ENCODE results near the gene DEFB128. TPM values are rescaled to one million over a fixed set of nuclear protein-coding genes. Genes with fewer than 3 reads are reported as not detected.
"Not testable (repeated sequence)": the region's sequence is repeated elsewhere in the genome, so short reads cannot be mapped to it uniquely, and the experiment has no call there.

Gene DEFB128
- polyA plus RNA-seq (ENCODE audit: insufficient read depth in 1 of 5, insufficient read length in 5 of 5, low replicate concordance in 1 of 5): not detected
- long read RNA-seq, donor 1: 0 reads
- long read RNA-seq, donor 2: 0 reads
- long read RNA-seq, donor 3: 0 reads
- long read RNA-seq, donor 4: 0 reads
- long read RNA-seq, donor 5: 0 reads
- long read RNA-seq, donor 6: 0 reads
- long read RNA-seq, donor 7: 0 reads
- long read RNA-seq, donor 8: 0 reads

DNA sequence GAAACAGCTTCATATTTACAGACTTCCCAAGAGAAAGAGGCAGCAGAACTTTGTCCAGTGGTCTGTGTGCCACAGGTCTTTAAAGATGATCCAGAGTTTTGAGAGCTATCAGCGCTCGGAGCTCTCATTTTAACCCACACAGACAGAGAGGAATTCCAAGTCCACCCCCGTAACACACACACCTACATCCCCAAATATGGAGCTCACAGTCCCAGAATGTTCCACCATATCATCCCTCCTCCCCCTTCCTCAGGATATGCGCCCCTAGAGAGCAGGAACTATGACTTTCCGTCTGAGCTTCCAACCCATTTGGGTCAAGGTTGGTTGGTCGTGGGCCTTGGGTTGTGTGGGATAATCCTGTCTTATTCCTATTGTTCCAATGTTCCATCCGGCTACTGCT lies at the start of gene DEFB128:
Gene DEFB128, minus strand, starts transcription at position 101 of the 400 bp plus-strand sequence. Its CDS starts 88 bp downstream, at position 13.
- no peak for DNase-seq

DNA sequence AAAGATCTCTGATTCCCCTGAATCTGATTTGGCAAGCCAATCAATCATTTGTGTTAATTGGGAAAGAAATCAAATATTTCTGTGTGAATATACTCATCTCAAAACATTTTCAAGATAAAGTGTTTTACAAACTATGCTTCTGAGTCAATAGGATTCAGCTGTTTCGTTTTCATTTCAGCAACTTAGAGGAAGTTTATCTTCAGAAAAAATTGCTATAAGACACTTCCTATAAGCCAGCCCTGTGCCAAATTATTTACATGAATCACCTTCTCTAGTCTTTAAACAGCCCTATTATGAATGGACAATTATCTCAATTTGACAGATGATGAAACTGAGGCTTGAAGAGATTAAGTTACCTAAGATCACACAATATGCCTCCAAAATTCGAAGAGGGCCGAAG lies 48.4 kb upstream of the DEFB128 start:
- no peak for DNase-seq

GRCh38 chr20:237489-237888 lies 48.0 kb upstream of the DEFB128 start:
- DNase-seq: peak; percentile 25 to 38

DNA sequence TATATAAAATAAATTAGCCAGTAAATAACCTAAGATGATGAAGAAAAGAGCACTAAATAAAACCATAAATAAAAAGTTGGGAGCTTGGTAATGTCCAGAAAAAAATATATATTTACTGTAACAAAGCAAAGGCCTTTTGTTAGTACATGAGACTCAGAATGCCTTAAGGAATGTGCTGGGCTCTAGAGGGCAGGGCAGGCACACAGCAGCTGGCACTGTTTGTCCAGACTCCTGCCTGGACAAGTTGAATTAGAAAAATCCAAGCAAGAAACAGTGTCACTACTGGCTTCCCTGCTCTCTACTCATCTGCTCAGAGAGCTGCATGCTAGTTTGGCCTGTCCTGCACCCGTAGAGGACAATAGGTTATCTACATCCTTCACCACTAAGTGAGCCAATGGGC lies 46.4 kb upstream of the DEFB128 start:
- peak in 1 of 2 donors; percentile 1 for DNase-seq

- no peak for DNase-seq
Observed at GRCh38 chr20:227439-228105, 38.1 kb upstream of the DEFB128 start.

DNA sequence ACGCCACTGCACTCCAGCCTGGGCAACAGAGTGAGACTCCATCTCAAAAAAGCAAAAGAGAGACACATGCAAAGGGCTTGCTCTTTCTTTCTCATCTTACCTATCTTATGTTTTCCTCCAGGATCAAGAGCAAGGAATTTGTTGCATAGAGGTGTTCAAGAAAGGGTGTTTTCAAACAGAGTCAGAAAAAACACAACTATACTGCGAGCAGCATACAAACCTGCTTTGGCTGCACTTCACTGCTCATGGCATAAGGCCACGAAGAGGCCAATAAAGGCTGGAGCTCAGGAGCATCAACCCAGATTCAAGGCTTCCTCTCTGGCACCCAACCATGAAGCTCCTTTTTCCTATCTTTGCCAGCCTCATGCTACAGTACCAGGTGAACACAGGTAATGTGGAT lies 37.4 kb upstream of the DEFB128 start, which contains the start of gene DEFB129:
Gene DEFB129, plus strand, starts transcription at position 301 of the 400 bp plus-strand sequence. Its CDS starts 31 bp downstream, at position 332.
- DNase-seq: no peak

- DNase-seq: not testable (repeated sequence)
Observed at GRCh38 chr20:225879-226278, 36.4 kb upstream of the DEFB128 start.

DNA sequence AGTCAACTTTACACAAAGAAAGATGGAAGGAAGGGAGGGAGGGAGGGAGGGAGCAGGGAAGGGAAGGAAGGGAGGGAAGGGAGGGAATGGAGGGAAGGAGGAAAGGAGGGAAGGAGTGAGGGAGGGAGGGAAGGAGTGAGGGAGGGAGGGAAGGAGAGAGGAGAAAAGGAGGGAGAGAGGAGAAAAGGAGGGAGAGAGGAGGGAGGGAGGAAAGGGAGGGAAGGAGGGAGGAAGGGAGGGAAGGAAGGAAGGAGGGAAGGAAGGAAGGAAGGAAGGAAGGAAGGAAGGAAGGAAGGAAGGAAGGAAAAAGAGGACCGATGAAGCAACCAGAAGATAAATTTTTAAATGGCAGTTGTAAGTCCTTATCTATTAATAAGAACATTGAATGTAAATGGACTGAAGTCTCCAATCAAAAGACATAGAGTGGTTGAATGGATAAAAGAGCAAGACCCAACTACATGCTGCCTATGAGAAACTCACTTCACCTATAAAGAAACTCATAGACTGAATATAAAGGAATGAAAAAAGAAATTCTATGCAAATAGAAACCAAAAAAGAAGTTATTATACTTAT lies 31.8 kb upstream of the DEFB128 start:
- no peak for DNase-seq

DNA sequence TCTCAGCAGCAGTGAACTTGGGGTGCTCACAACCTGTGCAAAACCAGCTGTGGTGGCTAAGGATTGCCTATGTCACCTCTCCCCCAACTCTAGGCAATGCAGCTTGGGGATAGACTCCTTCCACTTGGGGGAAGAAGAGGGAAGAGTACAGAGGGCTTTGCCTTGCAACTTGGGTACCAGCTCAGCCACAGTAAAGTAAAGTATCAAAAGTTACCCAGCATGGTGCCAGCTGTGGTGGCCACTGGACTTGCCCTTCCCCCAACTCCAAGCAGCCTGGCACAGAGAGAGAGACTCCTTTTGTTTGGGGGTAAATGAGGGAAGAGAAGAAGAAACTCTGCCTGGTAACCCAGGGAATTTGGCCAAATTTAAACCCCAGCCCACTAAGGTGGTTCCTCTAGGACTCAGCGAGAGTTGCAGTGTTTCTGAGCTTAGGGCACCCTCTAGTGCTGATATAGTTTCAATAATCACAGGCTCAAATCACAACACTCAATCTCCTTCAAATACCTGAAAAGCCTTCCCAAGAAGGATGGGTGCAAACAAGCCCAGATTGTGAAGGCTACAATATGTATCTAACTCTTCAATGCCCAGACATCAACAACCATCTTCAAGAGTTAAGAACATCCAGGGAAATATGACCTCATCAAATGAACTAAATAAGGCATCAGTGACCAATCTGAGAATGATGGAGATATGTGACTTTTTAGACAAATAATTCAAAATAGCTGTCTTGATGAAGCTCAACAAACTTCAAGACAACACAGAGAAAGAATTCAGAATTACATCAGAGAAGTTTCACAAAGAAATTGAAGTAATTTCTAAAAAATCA lies 30.0 kb upstream of the DEFB128 start:
- peak in 1 of 2 donors; percentile 25 for DNase-seq

DNA sequence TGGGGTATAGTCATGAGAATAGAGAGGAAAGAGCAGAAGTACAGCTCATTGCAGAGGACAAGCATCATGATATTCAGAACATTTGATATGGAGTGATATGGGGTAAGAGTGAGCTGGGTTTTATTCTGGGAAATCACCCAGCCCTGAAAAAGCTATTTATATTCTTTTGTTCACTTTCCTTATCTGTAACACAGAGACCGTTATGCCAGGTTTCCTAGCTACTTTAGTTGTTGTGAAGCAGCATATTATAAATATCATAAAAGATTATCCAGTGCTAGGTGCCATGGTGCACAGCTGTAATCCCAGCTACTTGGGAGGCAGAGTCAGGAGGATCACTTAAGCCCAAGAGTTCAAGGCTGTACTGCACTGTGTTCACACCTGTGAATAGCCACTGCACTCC lies 27.8 kb upstream of the DEFB128 start:
- no peak for DNase-seq

GRCh38 chr20:215796-216195 lies 26.3 kb upstream of the DEFB128 start:
- DNase-seq: no peak

DNA sequence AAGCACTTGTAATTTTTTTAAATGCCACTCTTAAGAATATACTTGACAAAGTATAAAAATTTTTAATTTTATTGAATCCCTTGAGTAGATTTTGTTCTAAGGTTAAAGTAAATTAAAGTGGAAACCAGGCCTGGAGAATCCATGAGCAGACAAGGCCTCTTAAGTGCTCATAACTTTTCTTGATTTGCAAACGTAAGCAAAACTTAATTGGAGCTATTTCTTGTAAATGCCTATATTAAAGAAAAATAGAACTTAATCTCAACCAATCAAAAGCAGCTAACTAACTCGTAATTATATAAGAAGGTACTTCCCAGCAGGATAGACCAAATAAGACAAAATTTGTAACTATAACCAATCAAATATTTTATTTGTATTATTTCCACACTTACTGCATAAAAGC lies 24.9 kb upstream of the DEFB128 start:
- DNase-seq: no peak

DNA sequence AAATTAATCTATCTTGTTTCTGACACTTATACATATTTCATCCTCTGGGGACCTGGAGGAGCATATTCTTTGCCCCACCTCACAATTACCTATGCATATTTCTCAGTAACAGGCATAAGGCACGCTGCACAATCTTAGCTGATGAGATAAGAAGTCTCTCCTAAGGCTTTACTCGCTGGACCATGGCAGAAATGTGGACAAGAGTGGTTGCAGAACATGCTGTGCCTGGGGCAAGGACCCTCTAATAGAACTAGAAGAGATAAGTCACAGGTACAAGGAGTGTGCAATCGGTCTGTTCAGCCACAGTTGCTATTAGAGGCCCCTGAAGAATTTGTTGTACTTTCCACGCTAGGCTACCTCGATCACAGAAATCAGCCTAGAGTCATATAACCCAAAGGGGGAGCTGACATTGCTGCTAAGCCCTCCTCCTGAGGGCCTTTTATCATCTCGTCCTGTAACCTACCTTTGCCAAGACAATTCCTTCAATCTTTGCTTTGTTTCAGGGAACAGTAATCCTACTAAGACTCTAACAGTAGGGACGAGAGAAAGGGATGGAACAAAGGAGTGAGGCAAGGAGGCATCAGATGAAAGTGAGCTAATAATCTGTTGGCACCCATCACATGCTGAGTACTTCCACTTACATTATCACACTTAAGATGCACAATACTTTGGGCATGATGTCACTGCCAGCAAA lies 21.4 kb upstream of the DEFB128 start:
- DNase-seq: no peak

GRCh38 chr20:208942-209566 lies 19.5 kb upstream of the DEFB128 start:
- peak; percentile 14 to 27 for DNase-seq

DNA sequence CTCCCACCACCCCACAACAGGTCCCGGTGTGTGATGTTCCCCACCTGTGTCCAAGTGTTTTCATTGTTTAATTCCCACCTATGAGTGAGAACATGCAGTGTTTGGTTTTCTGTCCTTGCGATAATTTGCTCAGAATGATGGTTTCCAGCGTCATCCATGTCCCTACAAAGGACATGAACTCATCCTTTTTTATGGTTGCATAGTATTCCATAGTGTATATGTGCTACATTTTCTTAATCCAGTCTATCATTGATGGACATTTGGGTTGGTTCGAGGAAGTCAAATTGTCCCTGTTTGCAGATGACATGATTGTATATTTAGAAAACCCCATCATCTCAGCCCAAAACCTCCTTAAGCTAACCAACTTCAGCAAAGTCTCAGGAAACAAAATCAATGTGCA lies 14.1 kb upstream of the DEFB128 start:
- DNase-seq: not testable (repeated sequence)

- DNase-seq: no peak
Observed at GRCh38 chr20:199996-200395, 10.5 kb upstream of the DEFB128 start.

- DNase-seq: no peak
Observed at GRCh38 chr20:198225-198624, 8.7 kb upstream of the DEFB128 start.

DNA sequence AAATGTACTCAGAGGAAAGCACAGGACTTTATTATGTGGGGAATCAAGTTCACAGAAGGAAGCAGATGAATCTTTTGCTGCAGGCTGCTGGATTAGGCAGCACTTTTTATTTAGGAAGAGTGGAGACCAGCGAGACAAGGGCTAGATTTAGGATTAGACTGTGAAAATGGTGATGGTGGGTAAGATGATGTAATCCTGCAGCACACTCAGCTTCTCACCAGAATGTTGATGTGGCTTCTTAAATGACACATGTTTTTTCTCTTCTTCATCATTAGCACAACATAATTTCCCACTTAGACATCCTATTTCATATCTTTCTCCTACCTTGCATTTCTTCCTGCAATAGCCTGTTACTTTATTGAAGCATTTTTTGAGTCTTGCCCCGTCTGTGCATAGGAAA lies 1.8 kb downstream of the DEFB128 start:
- no peak for DNase-seq

GRCh38 chr20:184288-184687 lies 5.2 kb downstream of the DEFB128 start:
- no peak for DNase-seq

- no peak for DNase-seq
Observed at GRCh38 chr20:168876-169275, 20.6 kb downstream of the DEFB128 start.

- DNase-seq: no peak
Observed at GRCh38 chr20:164618-165017, 24.9 kb downstream of the DEFB128 start.

Measured in right lung (tissue), 10 donors.